CD4-positive, alpha-beta T cell treated with Interleukin-4 for 1 hour (primary cell): ENCODE data around the gene PICK1.
"Not testable (repeated sequence)": the region's sequence is repeated elsewhere in the genome, so short reads cannot be mapped to it uniquely, and the experiment has no call there.

Source experiments
- DNase-seq, 2 donors: peaks; one replicate each; pipeline ENCODE4 v3.0.0-alpha.2; 2020 to 2022

The PICK1 gene

DNA sequence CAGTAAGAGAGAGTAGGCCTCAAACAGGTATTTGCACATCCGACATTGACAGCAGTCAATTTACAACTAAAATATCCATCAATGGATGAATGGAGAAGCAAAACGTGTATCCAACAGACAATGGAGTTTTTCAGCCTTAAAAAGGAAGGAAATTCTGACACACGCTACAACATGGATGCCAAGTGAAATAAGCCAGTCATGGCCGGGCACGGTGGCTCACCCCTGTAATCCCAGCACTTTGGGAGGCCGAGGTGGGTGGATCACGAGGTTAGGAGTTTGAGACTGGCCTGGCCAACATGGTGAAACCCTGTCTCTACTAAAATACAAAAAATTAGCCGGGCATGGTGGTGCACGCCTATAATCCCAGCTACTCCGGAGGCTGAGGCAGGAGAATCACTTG is 60.4 kb downstream of the PICK1 start:
- DNase-seq = not testable (repeated sequence)

DNA sequence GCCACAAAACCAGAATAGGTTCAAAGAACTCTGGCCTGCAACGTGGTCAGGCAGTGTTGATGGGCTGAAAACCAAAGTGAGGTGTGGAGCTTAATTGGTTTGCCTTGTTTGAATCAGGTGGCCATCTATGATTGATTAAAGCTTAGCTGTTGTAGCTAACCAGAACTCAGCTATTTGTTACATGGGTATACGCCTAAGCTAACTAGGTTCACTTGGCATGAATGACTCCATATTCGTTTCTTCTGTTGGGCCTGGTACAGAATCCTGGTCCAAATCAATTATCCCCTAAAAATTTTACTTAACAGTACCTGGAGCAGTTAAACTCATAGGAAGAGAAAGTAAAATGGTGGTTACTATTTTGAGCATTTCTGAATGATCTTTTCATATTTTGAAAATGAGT is 61.0 kb downstream of the PICK1 start:
- no peak for DNase-seq

- not testable (repeated sequence) for DNase-seq
Measured at GRCh38 chr22:38118747-38119146, 61.5 kb downstream of the PICK1 start.

GRCh38 chr22:38120359-38121110 is 63.3 kb downstream of the PICK1 start:
- no peak for DNase-seq

GRCh38 chr22:38122616-38123015 is 65.4 kb downstream of the PICK1 start:
- no peak for DNase-seq

DNA sequence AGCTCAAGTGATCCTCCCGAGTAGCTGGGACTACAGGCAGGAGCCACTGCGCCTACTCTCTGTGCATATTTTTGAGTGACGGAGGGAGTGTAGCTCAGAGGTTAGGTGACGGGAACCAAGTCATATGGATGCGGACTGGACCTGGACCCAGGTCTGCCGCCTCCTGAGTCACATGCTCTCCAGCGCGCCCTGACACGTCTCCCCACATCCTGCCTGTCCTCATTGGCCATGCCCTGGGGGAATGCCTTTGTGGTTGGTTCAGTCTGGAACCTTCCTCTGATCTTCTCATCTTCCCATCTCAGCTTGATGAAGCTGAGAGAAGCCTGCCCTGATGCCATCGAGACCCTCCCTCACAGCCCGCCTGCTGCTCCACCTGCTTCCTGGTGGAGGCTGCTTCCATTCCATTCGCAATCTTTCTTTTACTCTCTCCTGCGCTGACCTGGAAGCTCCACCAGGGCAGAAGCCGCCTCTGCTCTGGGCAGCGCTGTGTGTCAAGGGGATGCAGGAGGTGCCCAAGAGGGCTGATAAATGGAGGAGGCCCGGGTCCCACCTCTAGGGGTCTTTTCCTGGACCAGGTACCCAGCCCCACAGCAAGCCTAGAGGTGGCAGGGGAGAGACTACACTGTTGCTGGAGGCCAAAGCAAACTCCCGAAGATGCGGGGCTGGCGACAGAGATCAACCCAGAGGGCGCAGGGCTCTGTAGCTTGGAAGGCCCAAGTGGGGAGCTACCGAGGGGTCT is 67.2 kb downstream of the PICK1 start:
- no peak for DNase-seq

DNA sequence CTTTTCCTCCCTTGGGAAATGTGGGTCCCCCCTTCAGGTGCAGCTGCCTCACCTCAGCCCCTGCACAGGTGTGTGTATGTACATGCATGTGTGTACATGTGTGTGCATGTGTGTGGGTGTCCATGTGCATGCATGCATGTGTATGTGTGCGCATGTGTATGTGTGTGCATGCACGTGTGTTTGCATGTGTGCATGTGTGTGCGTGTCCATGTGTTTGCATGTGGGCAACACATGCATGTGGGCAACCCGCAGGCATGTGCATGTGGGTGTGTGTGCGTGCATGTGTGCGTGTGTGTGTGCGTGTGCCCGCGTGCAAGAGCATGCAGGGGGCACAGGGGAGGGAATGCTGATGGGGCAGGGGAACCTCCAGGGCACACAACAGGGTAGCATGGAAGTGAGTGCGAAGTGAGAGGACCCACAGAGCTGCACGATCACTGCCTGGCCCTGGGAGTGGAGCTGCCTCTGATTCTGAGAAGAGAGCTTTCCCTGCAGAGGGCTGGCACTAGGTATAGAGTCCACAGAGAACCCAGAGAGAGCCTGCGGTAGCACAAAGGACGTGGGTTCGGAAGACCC is 67.9 kb downstream of the PICK1 start:
- DNase-seq = no peak
